GM19240 (cell line): Measurements from ENCODE around the gene VEZF1.

Experiments
- DNase-seq: peaks from one replicate; pipeline ENCODE4 v3.0.0; 2011; ENCODE audit warnings: low spot score; ENCODE audit not compliant: insufficient read length

Gene VEZF1

GRCh38 chr17:57999010-57999495 lies 11.0 kb upstream of the VEZF1 start:
- DNase-seq = no peak

- no peak for DNase-seq
These were observed 9.2 kb upstream of the VEZF1 start for GRCh38 chr17:57997085-57997809.

GRCh38 chr17:57995076-57995956 lies 7.3 kb upstream of the VEZF1 start:
- no peak for DNase-seq

GRCh38 chr17:57994436-57994835 lies 6.4 kb upstream of the VEZF1 start:
- DNase-seq = no peak

- no peak for DNase-seq
These were observed 5.7 kb upstream of the VEZF1 start for GRCh38 chr17:57993471-57994365.

GRCh38 chr17:57991537-57991936 lies 3.5 kb upstream of the VEZF1 start:
- no peak for DNase-seq

- DNase-seq = no peak
These were observed 2.0 kb upstream of the VEZF1 start for GRCh38 chr17:57990037-57990436.

- DNase-seq = peak; percentile 71
These were observed 522 bp upstream of the VEZF1 start for GRCh38 chr17:57988301-57989250.

GRCh38 chr17:57986841-57987580 lies 1.0 kb downstream of the VEZF1 start:
- DNase-seq = no peak

- DNase-seq = no peak
These were observed 2.4 kb downstream of the VEZF1 start for GRCh38 chr17:57985675-57985974.

- no peak for DNase-seq
These were observed 2.9 kb downstream of the VEZF1 start for GRCh38 chr17:57984936-57985674.

- DNase-seq = no peak
These were observed 3.7 kb downstream of the VEZF1 start for GRCh38 chr17:57984261-57984890.

GRCh38 chr17:57983446-57983845 lies 4.6 kb downstream of the VEZF1 start:
- no peak for DNase-seq

GRCh38 chr17:57982452-57983170 lies 5.4 kb downstream of the VEZF1 start:
- DNase-seq = no peak

- DNase-seq = no peak
These were observed 7.5 kb downstream of the VEZF1 start for GRCh38 chr17:57980522-57980921.

- no peak for DNase-seq
These were observed 9.0 kb downstream of the VEZF1 start for GRCh38 chr17:57979076-57979475.

GRCh38 chr17:57976594-57976993 lies 11.5 kb downstream of the VEZF1 start:
- DNase-seq = no peak

- DNase-seq = no peak
These were observed 13.0 kb downstream of the VEZF1 start for GRCh38 chr17:57975044-57975443.
